ENCODE measurements around the gene RAP1GAP2. TPM values are rescaled to one million over a fixed set of nuclear protein-coding genes. Genes with fewer than 3 reads are reported as not detected.
"Not testable (repeated sequence)": the region's sequence is repeated elsewhere in the genome, so short reads cannot be mapped to it uniquely, and the experiment has no call there.

The RAP1GAP2 gene
- polyA plus RNA-seq, 1 experiment, result 4.8 TPM

DNA sequence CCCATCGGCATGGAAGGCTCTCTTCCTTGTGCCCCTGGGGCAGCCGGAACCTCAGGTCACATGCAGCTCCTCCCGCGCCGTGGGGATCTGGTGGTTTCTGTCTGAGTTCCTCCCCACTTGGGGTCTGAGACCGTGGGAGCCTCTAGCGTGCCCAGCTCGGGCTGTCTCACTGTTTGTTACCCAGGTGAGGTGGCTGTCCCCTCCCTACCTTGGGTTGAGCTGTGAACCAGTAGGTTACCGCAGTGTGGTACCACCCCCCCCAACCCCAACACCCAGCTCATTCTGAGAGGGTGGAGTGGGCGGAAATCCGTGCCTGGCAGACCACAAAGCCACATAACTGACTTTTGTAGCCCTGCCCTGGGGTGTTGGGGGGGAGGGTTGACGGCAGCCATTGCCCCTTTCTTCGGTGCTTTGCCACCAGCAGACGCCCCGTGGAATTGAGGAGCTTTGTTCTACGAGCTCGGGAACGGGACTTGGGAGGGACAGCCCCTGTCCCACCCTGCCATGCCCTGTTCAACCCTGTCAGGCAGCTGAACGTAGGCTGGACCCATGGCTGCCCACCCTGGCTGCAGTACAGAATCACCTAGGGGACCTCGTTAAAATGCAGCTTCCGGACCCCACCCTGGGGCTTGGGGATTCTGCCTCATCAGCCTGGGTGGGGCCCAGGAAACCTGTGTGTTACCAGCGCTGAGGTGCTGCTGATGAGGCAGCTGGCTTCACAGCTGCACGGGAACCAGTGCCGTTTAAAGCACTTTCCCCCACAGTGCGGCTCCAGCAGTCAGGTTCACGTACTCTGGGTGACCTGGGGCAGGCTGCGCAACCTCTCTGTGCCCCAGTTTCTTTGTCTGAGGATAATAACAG is 18.5 kb downstream of the RAP1GAP2 start:
- no peak overlapping the region for H3K4me3 ChIP-seq (ENCODE audit: low read depth, low read length)
- ChIA-PET POLR2A (no interaction called here), CTCF (interaction anchor here (0.6 to 2.9 kb wide), 5 partner anchors 11 to 37 kb away, joined by 3 to 13 read pairs (median 3); no protein-coding TSS in a partner anchor)
- no peaks in the 10 kb centered on the region; the same call in 1 of the 2 replicates for H3K27me3 ChIP-seq (ENCODE audit: control insufficient read depth, insufficient read depth, low read length)
- no peak for TF ChIP-seq CTCF (IDR thresholded peaks at IDR 0.05; ENCODE audit: insufficient read depth, low read depth, low read length)
- DNase-seq (ENCODE audit: low read depth), result no peak
- H3K36me3 ChIP-seq (ENCODE audit: control insufficient read depth, insufficient read depth, low read length), result no peaks in the 10 kb centered on the region

- no peaks in the 10 kb centered on the region; the same call in 1 of the 2 replicates for H3K27me3 ChIP-seq (ENCODE audit: control insufficient read depth, insufficient read depth, low read length)
- H3K36me3 ChIP-seq (ENCODE audit: control insufficient read depth, insufficient read depth, low read length), result no peaks in the 10 kb centered on the region
- CTCF ChIA-PET, result interaction anchor here (1.1 to 2.9 kb wide), 2 partner anchors 9 to 12 kb away, joined by 3 to 13 read pairs; no protein-coding TSS in a partner anchor
- no peak for DNase-seq (ENCODE audit: low read depth)
- no peak for TF ChIP-seq CTCF (IDR thresholded peaks at IDR 0.05; ENCODE audit: insufficient read depth, low read depth, low read length)
- POLR2A ChIA-PET, result no interaction called here
- H3K4me3 ChIP-seq (ENCODE audit: low read depth, low read length), result no peak overlapping the region
Measured at GRCh38 chr17:2815781-2816185, 19.5 kb downstream of the RAP1GAP2 start.

DNA sequence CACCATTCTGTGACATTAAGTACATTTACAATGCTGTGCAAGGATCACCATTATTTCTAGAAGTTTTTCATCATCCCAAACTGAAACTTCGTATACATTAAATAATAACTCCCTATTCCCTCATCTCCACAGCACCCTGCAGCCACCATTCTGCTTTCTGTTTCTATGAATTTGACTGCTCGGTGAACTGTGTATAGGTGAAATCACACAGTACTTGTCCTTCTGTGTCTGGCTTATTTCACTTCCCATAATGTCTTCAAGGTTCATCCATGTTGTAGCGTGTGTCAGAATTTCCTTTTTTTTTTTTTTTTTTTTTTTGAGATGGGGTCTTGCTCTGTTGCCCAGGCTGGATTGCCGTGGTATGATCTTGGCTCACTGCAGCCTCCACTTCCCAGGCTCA is 20.4 kb downstream of the RAP1GAP2 start:
- TF ChIP-seq CTCF (IDR thresholded peaks at IDR 0.05; ENCODE audit: insufficient read depth, low read depth, low read length), result no peak
- ChIA-PET CTCF (interaction anchor here (1.1 kb wide), 1 partner anchor 9 kb away, joined by 3 read pairs; no protein-coding TSS in a partner anchor), POLR2A (no interaction called here)

DNA sequence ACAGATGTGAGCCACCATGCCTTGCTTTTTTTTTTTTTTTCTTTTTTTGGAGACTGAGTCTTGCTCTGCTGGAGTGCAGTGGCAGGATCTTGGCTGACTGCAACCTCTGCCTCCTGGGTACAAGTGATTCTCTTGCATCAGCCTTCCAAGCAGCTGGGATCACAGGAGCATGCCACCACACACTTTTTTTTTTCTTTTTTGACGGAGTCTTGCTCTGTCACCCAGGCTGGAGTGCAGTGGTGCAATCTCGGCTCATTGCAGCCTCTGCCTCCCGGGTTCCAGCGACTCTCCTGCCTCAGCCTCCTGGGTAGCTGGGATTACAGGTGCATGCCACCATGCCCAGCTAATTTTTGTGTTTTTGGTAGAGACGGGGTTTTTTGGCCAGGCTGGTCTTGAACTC is 23.1 kb downstream of the RAP1GAP2 start:
- CTCF ChIA-PET, result interaction anchor here (1.3 kb wide), 1 partner anchor 194 kb away, joined by 3 read pairs; no protein-coding TSS in a partner anchor
- H3K4me3 ChIP-seq (ENCODE audit: low read depth, low read length); H3K27me3 ChIP-seq (ENCODE audit: control insufficient read depth, insufficient read depth, low read length); H3K36me3 ChIP-seq (ENCODE audit: control insufficient read depth, insufficient read depth, low read length); DNase-seq (ENCODE audit: low read depth); POLR2A ChIA-PET: not testable (repeated sequence)

More for the DNA sequence above, 20.4 kb downstream of the RAP1GAP2 start:
- Histone ChIP-seq H3K4me3 (ENCODE audit: low read depth, low read length) (no peak overlapping the region), H3K36me3 (ENCODE audit: control insufficient read depth, insufficient read depth, low read length) (no peaks in the 10 kb centered on the region), H3K27me3 (ENCODE audit: control insufficient read depth, insufficient read depth, low read length) (no peaks in the 10 kb centered on the region; the same call in 1 of the 2 replicates)
- DNase-seq (ENCODE audit: low read depth), result no peak

DNA sequence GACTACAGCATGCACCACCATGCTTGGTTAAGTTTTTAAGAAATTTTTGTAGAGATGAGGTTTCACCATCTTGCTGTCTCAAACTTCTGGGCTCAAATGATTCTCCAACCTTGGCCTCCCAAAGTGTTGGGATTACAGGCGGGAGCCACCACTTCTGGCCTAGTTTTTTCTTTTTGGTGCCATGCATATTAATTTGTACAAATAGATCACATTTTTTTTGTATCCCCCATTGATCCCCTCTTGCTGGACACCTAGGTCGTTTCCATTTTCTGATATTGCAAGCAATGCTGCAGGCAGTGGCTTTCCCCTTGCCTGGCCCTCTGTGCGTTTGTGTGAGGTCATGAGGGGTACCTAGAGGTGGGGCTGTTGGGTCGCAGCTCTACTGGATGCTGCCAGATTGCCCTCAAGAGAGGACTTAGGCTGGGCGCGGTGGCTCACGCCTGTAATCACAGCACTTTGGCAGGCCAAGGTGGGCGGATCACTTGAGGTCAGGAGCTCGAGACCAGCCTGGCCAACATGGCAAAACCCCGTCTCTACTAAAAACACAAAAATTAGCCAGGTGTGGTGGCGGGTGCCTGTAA is 23.8 kb downstream of the RAP1GAP2 start:
- ChIA-PET POLR2A (no interaction called here), CTCF (interaction anchor here (1.3 kb wide), 1 partner anchor 193 kb away, joined by 3 read pairs; no protein-coding TSS in a partner anchor)
- no peak for DNase-seq (ENCODE audit: low read depth)
- Histone ChIP-seq H3K27me3 (ENCODE audit: control insufficient read depth, insufficient read depth, low read length) (no peaks in the 10 kb centered on the region; the same call in 1 of the 2 replicates), H3K36me3 (ENCODE audit: control insufficient read depth, insufficient read depth, low read length) (no peaks in the 10 kb centered on the region), H3K4me3 (ENCODE audit: low read depth, low read length) (no peak overlapping the region)
- no peak for TF ChIP-seq CTCF (IDR thresholded peaks at IDR 0.05; ENCODE audit: insufficient read depth, low read depth, low read length)
